ENCODE measurements around the gene RALGDS.

Gene RALGDS

GRCh38 chr9:133050142-133050541, 70.9 kb downstream of the RALGDS start:
- Histone ChIP-seq H3K36me3 (ENCODE audit: control insufficient read depth, insufficient read depth, low read length) (peaks cover 43% of the 10 kb centered on the region), H3K9me3 (ENCODE audit: control insufficient read depth, low read length) (no peaks in the 10 kb centered on the region), H3K4me1 (ENCODE audit: control insufficient read depth, insufficient read depth, low read length) (no peaks in the 10 kb centered on the region), H3K27me3 (ENCODE audit: control insufficient read depth, insufficient read depth, low read length, poor library complexity, severe bottlenecking) (no peaks in the 10 kb centered on the region), H3K4me3 (ENCODE audit: insufficient read depth, low read depth, low read length) (no peak overlapping the region), H3K27ac (ENCODE audit: insufficient read depth, low read depth, low read length, poor library complexity, severe bottlenecking) (no peak overlapping the region)
- 96% methylated on average over 6 of the region's 6 CpGs for WGBS, 2 experiments

- WGBS, 2 experiments, result 93 to 96% methylated on average over 13 of the region's 13 CpGs
- Histone ChIP-seq H3K36me3 (ENCODE audit: control insufficient read depth, insufficient read depth, low read length) (peaks cover 52% of the 10 kb centered on the region), H3K27ac (ENCODE audit: insufficient read depth, low read depth, low read length, poor library complexity, severe bottlenecking) (no peak overlapping the region), H3K4me1 (ENCODE audit: control insufficient read depth, insufficient read depth, low read length) (no peaks in the 10 kb centered on the region), H3K4me3 (ENCODE audit: insufficient read depth, low read depth, low read length) (no peak overlapping the region), H3K9me3 (ENCODE audit: control insufficient read depth, low read length) (no peaks in the 10 kb centered on the region), H3K27me3 (ENCODE audit: control insufficient read depth, insufficient read depth, low read length, poor library complexity, severe bottlenecking) (no peaks in the 10 kb centered on the region)
These were observed 72.0 kb downstream of the RALGDS start for GRCh38 chr9:133049043-133049442.

- H3K4me3 ChIP-seq (ENCODE audit: insufficient read depth, low read depth, low read length), result no peak overlapping the region
- H3K9me3 ChIP-seq (ENCODE audit: control insufficient read depth, low read length), result no peaks in the 10 kb centered on the region
- peaks cover 57% of the 10 kb centered on the region for H3K36me3 ChIP-seq (ENCODE audit: control insufficient read depth, insufficient read depth, low read length)
- no peaks in the 10 kb centered on the region for H3K4me1 ChIP-seq (ENCODE audit: control insufficient read depth, insufficient read depth, low read length)
- no peaks in the 10 kb centered on the region for H3K27me3 ChIP-seq (ENCODE audit: control insufficient read depth, insufficient read depth, low read length, poor library complexity, severe bottlenecking)
- 76 to 84% methylated on average over 5 of the region's 5 CpGs for WGBS, 2 experiments
- H3K27ac ChIP-seq (ENCODE audit: insufficient read depth, low read depth, low read length, poor library complexity, severe bottlenecking), result no peak overlapping the region
These were observed 72.4 kb downstream of the RALGDS start for GRCh38 chr9:133048595-133048994.

All from ectodermal cell (in vitro differentiated cells).